Measurements from ENCODE around the gene RDM1.

- TF ChIP-seq POLR2A (IDR thresholded peaks at IDR 0.05; ENCODE audit: borderline replicate concordance, extremely low read depth, insufficient read depth, insufficient read length) = no peak
- no peak for TF ChIP-seq ZNF274 (IDR thresholded peaks at IDR 0.05; ENCODE audit: low read depth, low read length)
- TF ChIP-seq CTCF (IDR thresholded peaks at IDR 0.05 in 2 of 3, conservative IDR thresholded peaks at IDR 0.05 in 1 of 3; ENCODE audit: borderline replicate concordance in 1 of 3, insufficient read depth in 1 of 3, low read depth in 2 of 3, low read length in 2 of 3) = no peak
These were observed 13.0 kb upstream of the RDM1 start, which contains the start of gene LYZL6 for GRCh38 chr17:35943537-35943936.
